HTERT RPE-1 (cell line): ENCODE measurements around the gene CCNF.
"Not testable (repeated sequence)": the region's sequence is repeated elsewhere in the genome, so short reads cannot be mapped to it uniquely, and the experiment has no call there.

ENCODE experiments used
- in situ Hi-C: fragments of 300-500 bp; cut with MboI; formaldehyde crosslinking; loops from 4 replicates; pipeline ENCODE4 v1.14.3; 2020; ENCODE audit warnings: low sequenced_read_pairs

The CCNF gene

DNA sequence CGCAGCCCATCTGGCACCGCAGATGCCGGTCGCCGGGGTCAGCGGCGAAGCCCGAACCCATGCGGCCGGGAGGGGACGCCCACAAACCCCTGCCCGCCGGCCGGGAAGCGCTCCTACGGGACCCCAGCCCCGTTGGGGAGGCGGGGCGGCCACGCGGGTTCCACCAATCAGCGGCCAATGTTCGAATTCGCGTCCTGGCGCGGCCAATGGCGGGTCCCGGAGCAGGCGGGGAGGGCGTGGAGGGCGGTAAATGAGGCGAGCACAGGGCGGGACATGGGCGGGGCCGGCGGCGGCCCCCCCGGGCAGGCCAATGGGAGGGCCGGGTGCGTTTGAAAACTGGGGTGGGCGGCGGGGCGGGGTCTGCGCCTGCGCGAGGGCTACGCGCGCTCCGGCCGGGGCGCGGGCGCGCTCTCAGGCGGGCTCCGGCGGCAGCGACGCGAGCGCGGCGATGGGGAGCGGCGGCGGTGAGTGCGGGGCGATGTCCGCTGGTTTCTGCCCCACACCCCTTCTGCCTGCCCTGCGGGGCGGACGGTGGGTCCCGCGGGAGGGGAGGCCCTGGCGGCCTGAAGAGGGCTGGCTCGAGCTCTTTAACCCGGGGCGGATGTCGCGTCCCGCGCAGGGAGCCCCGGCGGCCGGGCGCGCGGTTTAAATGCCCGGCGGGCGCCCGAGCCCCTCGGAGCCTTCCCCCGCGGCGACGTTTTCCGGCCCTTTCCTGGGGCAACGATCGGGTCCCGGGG is at the start of gene CCNF:
Gene CCNF (plus strand): TSS at position 414 of the 737 bp plus-strand sequence. CDS start 35 bp downstream, at position 449.
- in situ Hi-C loops, result no loop called here

- in situ Hi-C loops, result no loop called here
Observed at GRCh38 chr16:2383501-2383900, 45.7 kb upstream of the CCNF start.

GRCh38 chr16:2384426-2384825 is 44.8 kb upstream of the CCNF start:
- in situ Hi-C loops, result no loop called here

- in situ Hi-C loops, result no loop called here
Observed at GRCh38 chr16:2385190-2385836, 43.9 kb upstream of the CCNF start.

DNA sequence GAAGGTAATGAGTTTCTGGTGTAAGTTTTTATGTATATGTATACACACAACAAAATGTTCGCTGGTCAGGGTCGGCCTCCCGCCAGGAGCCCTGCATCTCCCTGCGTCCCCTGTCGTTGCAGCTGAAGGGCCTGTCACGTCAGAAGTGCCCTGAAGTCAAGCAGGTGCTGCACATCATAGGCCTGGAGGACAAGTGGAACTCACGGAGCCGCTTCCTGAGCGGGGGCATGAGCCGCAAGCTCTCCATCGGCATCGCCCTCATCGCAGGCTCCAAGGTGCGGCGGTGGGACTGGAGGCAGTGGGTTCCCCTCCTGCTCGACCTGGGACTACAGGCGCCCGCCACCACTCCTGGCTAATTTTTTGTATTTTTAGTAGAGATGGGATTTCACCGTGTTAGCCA is 43.3 kb upstream of the CCNF start:
- in situ Hi-C loops, result not testable (repeated sequence)

GRCh38 chr16:2386990-2387389 is 42.3 kb upstream of the CCNF start:
- in situ Hi-C loops, result no loop called here

GRCh38 chr16:2388139-2388874 is 40.9 kb upstream of the CCNF start:
- in situ Hi-C loops, result no loop called here

DNA sequence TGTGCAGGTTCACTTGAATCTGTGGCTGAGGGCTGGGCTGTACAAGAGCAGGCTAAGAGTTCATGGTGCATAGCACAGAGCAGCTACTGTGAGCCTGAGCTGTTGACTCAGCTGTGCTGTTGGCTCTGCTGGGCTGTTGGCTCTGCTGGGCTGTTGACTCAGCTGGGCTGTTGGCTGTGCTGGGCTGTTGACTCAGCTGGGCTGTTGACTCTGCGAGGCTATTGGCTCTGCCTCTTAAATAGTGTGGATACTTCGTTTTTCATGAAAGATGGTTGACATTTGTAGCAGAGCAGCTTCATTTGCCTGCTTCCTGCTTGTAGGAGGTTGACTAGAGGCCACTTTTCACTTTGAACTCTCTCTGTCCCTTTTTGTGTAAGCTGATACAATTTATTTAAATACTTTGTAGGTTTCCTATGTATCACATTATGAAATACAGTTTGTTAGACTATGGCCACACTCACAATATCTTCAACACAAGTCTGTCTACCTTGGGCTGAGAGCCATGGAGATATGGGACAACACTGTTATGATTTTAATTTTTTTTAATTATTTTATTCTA is 40.3 kb upstream of the CCNF start:
- in situ Hi-C loops, result no loop called here

DNA sequence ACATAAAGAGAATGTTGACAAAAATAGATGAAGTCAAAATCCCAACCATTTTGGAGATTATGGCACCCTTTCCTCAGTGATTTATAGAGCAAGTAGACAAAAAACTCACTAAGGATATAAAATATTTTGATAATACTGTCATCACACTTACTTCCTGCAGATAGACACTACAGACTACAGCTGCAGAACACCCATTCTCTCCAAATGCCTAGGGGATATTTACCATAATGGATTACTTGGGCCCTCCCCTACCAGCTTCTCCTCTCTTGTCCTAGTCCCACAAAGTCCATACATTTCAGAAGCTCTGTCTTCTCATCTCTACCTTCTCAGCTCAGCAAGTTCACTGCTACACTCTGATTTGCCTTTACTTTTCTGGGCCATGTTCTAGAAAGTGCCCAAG is 37.2 kb upstream of the CCNF start:
- in situ Hi-C loops, result no loop called here

DNA sequence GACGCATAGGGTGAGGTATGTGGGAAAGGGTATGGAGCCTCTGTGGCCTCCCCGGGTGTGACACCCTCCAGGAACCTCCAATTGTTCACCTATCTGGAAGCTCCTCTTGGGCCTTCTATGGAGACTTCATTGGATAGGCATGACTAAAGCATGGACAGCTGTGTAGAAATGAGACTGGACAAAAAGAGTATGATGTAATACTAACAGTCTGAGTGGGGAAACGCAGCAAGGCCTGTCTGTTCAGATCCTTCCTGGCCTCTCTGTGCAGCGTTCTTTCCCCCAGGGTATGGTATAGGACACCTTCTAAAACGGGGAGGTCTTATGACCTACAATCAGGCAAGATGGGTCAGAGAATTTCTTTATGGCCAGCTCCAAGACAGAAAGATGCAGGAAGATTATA is 30.7 kb upstream of the CCNF start:
- in situ Hi-C loops, result no loop called here

- in situ Hi-C loops, result no loop called here
Observed at GRCh38 chr16:2404099-2404498, 25.1 kb upstream of the CCNF start.

DNA sequence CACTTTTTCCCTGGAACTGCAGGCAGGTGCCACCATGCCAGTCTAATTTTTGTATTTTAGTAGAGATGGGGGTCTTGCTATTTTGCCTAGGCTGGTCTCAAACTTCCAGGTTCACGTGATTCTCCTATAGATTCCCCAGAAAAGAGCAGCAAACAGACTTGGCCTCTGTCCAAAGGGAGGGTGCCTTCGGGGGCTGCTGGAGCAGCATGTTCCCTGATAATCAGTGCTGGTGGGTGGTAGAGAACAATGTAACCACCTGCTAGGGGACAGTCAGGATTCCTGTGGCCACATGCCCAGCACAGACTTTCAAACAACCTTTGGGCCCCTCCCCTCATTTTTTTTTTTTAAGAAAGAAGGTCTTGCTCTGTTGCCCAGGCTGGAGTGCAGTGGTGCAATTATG is 14.2 kb upstream of the CCNF start:
- in situ Hi-C loops, result no loop called here

- in situ Hi-C loops, result no loop called here
Observed at GRCh38 chr16:2420035-2420434, 9.2 kb upstream of the CCNF start.

- in situ Hi-C loops, result no loop called here
Observed at GRCh38 chr16:2422123-2422867, 7.0 kb upstream of the CCNF start.

- in situ Hi-C loops, result no loop called here
Observed at GRCh38 chr16:2424061-2425007, 4.9 kb upstream of the CCNF start.

- in situ Hi-C loops, result no loop called here
Observed at GRCh38 chr16:2425008-2425518, 4.2 kb upstream of the CCNF start.

DNA sequence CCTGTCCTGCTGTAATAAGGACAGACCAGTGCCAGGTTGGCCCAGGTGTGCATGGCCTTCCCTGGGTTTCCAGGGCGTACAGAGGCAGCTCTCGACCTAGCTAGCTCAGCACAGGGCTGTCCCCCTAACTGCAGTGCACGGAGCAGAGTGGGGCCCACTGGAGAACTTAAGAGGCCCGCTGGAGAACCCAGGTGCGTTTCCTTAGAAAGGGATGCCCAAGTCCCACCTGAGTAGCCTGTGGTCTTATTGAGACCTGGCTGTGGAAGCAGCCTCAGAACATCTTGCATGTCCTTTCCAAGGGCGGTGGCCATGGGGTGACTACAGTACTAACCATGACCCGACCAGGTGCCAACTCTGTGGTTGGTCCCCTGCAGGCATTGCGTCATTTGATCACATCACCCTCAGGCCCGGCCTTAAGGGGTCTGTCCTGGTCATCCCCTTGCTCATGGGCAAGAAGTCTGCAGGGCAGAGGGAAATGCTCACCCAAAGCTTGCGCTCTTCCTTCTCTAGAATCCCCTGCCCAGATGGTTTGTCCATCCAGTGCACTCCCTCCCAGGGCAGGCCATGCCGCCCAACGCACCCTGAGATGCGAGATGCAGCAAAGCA is 3.3 kb upstream of the CCNF start:
- in situ Hi-C loops, result no loop called here

GRCh38 chr16:2426941-2427361 is 2.3 kb upstream of the CCNF start:
- in situ Hi-C loops, result no loop called here

GRCh38 chr16:2427526-2427925 is 1.7 kb upstream of the CCNF start:
- in situ Hi-C loops, result no loop called here
